GM23338 (cell line): ENCODE results near the gene GDI2. TPM values are rescaled to one million over a fixed set of nuclear protein-coding genes. Genes with fewer than 3 reads are reported as not detected.

ENCODE experiments used
- ATAC-seq: fragments of 200-7000 bp; cut with Tn5 transposase; 3 replicates; pipeline ENCODE4 v1.9.1; 2020
- DNase-seq: peaks from one replicate; pipeline ENCODE4 v3.0.0-alpha.2; 2015; ENCODE audit warnings: low spot score
- H2AFZ ChIP-seq: fragments of 200-600 bp; sonication (generic); 2 replicates; pipeline ENCODE4 v1.8.0; 2016; ENCODE audit warnings: antibody characterized with exemption, mild to moderate bottlenecking, moderate library complexity
- H3F3A ChIP-seq: fragments of 200-600 bp; sonication (generic); replicated peaks from 2 replicates; pipeline ENCODE4 v1.8.0; 2017; ENCODE audit warnings: antibody characterized with exemption, mixed run types, low read depth
- H3K27ac ChIP-seq: fragments of 200-600 bp; sonication (generic); 2 replicates; pipeline ENCODE4 v1.6.1; 2016; ENCODE audit warnings: low read depth
- H3K27me3 ChIP-seq: fragments of 200-600 bp; sonication (generic); 2 replicates; pipeline ENCODE4 v1.8.0; 2016; ENCODE audit warnings: mild to moderate bottlenecking, mixed run types, moderate library complexity; ENCODE audit not compliant: insufficient read depth
- H3K36me3 ChIP-seq: fragments of 200-600 bp; sonication (generic); 2 replicates; pipeline ENCODE4 v1.8.0; 2016; ENCODE audit warnings: mild to moderate bottlenecking; ENCODE audit not compliant: insufficient read depth
- H3K4me1 ChIP-seq: fragments of 200-600 bp; sonication (generic); 2 replicates; pipeline ENCODE4 v1.8.0; 2016; ENCODE audit warnings: mild to moderate bottlenecking, moderate library complexity; ENCODE audit not compliant: insufficient read depth
- H3K4me2 ChIP-seq: fragments of 200-600 bp; sonication (generic); 2 replicates; pipeline ENCODE4 v1.7.1; 2017; ENCODE audit warnings: mixed run types
- H3K4me3 ChIP-seq: fragments of 200-600 bp; sonication (generic); 2 replicates; pipeline ENCODE4 v1.6.1; 2016; ENCODE audit warnings: mixed run types
- H3K79me2 ChIP-seq: fragments of 200-600 bp; sonication (generic); replicated peaks from 2 replicates; pipeline ENCODE4 v1.8.0; 2017; ENCODE audit warnings: mild to moderate bottlenecking; ENCODE audit not compliant: insufficient read depth
- H3K9me2 ChIP-seq: fragments of 200-600 bp; sonication (generic); 2 replicates; pipeline ENCODE4 v1.8.0; 2017; ENCODE audit not compliant: insufficient read depth
- H4K20me1 ChIP-seq: fragments of 200-600 bp; sonication (generic); replicated peaks from 2 replicates; pipeline ENCODE4 v1.8.0; 2017; ENCODE audit warnings: mild to moderate bottlenecking; ENCODE audit not compliant: insufficient read depth
- H3K27ac Mint-ChIP-seq: 2 replicates; pipeline ENCODE4 v1.8.0; 2020; ENCODE audit warnings: inconsistent platforms, mild to moderate bottlenecking, moderate library complexity, mixed read lengths
- H3K27me3 Mint-ChIP-seq: 3 replicates; pipeline ENCODE4 v1.8.0; 2022; ENCODE audit warnings: low read depth, mild to moderate bottlenecking, moderate library complexity, mixed read lengths, inconsistent platforms; ENCODE audit not compliant: insufficient read depth, poor library complexity
- H3K36me3 Mint-ChIP-seq: 3 replicates; pipeline ENCODE4 v1.8.0; 2021; ENCODE audit warnings: low read depth, mild to moderate bottlenecking, inconsistent platforms, moderate library complexity, mixed read lengths
- H3K4me1 Mint-ChIP-seq: 3 replicates; pipeline ENCODE4 v1.8.0; 2020; ENCODE audit warnings: mild to moderate bottlenecking, inconsistent platforms, mixed read lengths
- H3K4me3 Mint-ChIP-seq: 3 replicates; pipeline ENCODE4 v1.8.0; 2021; ENCODE audit warnings: moderate library complexity, mild to moderate bottlenecking, inconsistent platforms, mixed read lengths
- H3K9me3 Mint-ChIP-seq: 3 replicates; pipeline ENCODE4 v1.8.0; 2020; ENCODE audit warnings: moderate library complexity, mild to moderate bottlenecking, inconsistent platforms, mixed read lengths
- CREB1 ChIP-seq: fragments of 250-450 bp; sonication (Bioruptor Pico); IDR thresholded peaks from 2 replicates; pipeline ENCODE4 v1.5.0; 2020; ENCODE audit warnings: low read depth, mild to moderate bottlenecking, moderate library complexity
- NANOG ChIP-seq: IDR thresholded peaks from 2 replicates; pipeline ENCODE4 v1.6.1; 2016; ENCODE audit warnings: antibody characterized with exemption, borderline replicate concordance
- REST ChIP-seq: IDR thresholded peaks from one replicate; pipeline ENCODE4 v1.6.1; 2018; ENCODE audit warnings: antibody characterized with exemption; ENCODE audit not compliant: unreplicated experiment
- polyA plus RNA-seq: library from polyadenylated mRNA; unstranded; fragments of >200 nt; fragmentation: Nextera tagmentation; extraction: Ambion mirVana; gene quantifications from 2 replicates; pipeline ENCODE4 v1.2.1, GENCODE V29; 2016
- total RNA-seq: library from RNA; depleted of rRNA; stranded (reverse); fragments of >200 nt; shearing (Covaris generic); gene quantifications from 2 replicates; pipeline ENCODE4 v1.2.3, GENCODE V29; 2014
- TF ChIP-seq, protein P1 (sequence below): IDR thresholded peaks from 2 replicates; pipeline ENCODE4 v1.6.1; 2016; ENCODE audit warnings: antibody characterized with exemption
- TF ChIP-seq, protein P2 (sequence below): fragments of 250-450 bp; sonication (Bioruptor Pico); IDR thresholded peaks from 2 replicates; pipeline ENCODE4 v1.5.0; 2020; ENCODE audit warnings: mild to moderate bottlenecking, moderate library complexity

GDI2 gene
- total and polyA plus RNA-seq, 2 experiments from 2014 or later: 269 to 505 TPM

DNA sequence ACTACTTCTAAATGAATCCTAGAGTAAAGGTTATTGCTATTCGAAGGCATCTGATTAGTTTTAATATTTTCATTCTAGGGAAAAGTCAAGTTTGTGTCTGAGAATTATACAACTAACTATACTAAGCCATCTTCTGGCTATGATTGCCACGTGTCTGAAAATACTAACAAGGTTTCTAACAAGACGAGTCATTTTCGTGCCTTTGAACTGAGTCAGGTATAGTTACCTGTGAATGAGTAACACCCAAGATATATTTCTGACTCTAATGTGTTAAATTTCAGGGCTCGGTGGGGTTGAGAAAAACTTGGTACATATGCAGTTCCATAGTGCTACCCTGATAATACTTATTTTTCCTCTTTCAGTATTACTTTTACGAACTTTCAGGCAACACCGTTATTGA is 93.1 kb downstream of the GDI2 start:
- Mint-ChIP-seq H3K27ac (no peak overlapping the region), H3K4me1 (no peaks in the 10 kb centered on the region; the same call in 2 of the 3 replicates), H3K36me3 (peaks cover 17% of the 10 kb centered on the region; the same call in 2 of the 3 replicates), H3K27me3 (no peaks in the 10 kb centered on the region), H3K4me3 (no peak overlapping the region), H3K9me3 (no peaks in the 10 kb centered on the region)
- Histone ChIP-seq H3K79me2 (peaks cover 36% of the 10 kb centered on the region), H3K4me1 (no peaks in the 10 kb centered on the region), H3K4me2 (no peak overlapping the region), H3K4me3 (no peak overlapping the region), H3K9me2 (no peaks in the 10 kb centered on the region), H3K27ac (no peak overlapping the region), H2AFZ (no peak overlapping the region), H4K20me1 (peaks cover 3% of the 10 kb centered on the region; the same call in 1 of the 2 replicates), H3F3A (no peaks in the 10 kb centered on the region), H3K36me3 (peaks cover 3% of the 10 kb centered on the region; the same call in 1 of the 2 replicates), H3K27me3 (no peaks in the 10 kb centered on the region)
- TF ChIP-seq, protein P1, sequence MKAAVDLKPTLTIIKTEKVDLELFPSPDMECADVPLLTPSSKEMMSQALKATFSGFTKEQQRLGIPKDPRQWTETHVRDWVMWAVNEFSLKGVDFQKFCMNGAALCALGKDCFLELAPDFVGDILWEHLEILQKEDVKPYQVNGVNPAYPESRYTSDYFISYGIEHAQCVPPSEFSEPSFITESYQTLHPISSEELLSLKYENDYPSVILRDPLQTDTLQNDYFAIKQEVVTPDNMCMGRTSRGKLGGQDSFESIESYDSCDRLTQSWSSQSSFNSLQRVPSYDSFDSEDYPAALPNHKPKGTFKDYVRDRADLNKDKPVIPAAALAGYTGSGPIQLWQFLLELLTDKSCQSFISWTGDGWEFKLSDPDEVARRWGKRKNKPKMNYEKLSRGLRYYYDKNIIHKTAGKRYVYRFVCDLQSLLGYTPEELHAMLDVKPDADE: no peak
- TF ChIP-seq REST: no peak
- no peak for TF ChIP-seq CREB1 (CRISPR knock-in tag)
- no peak for TF ChIP-seq NANOG
- no peak for ATAC-seq
- DNase-seq: no peak

DNA sequence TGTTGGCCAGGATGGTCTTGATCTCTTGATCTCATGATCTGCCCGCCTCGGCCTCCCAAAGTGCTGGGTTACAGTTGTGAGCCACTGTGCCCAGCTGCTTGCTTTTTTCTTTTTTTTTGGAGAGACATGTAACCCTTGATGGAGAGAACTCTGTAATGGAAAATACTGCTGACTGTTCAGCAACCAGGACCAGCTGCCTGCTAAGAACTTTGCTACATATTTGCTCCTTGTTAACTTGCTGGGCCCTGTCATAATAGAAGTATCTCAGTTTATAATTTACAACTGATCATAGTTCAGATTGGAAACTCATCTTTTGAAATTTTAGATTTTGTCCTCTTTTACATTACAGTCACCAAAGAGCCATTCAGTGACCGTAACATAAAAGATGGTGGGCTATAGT is 93.7 kb downstream of the GDI2 start:
- Histone ChIP-seq H3K27ac (no peak overlapping the region), H3K9me2 (no peaks in the 10 kb centered on the region), H3K79me2 (peaks cover 40% of the 10 kb centered on the region), H3K36me3 (peaks cover 3% of the 10 kb centered on the region; the same call in 1 of the 2 replicates), H4K20me1 (peaks cover 5% of the 10 kb centered on the region; the same call in 1 of the 2 replicates), H2AFZ (no peak overlapping the region), H3K4me3 (no peak overlapping the region), H3K4me1 (no peaks in the 10 kb centered on the region), H3F3A (no peaks in the 10 kb centered on the region), H3K4me2 (no peak overlapping the region), H3K27me3 (no peaks in the 10 kb centered on the region)
- H3K27ac Mint-ChIP-seq: no peak overlapping the region; the same call in 1 of the 2 replicates
- no peak for ATAC-seq
- no peak overlapping the region for H3K4me3 Mint-ChIP-seq
- peaks cover 14% of the 10 kb centered on the region; the same call in 2 of the 3 replicates for H3K36me3 Mint-ChIP-seq
- no peaks in the 10 kb centered on the region for H3K9me3 Mint-ChIP-seq
- H3K27me3 Mint-ChIP-seq: no peaks in the 10 kb centered on the region
- DNase-seq: no peak
- TF ChIP-seq CREB1 (CRISPR knock-in tag): no peak
- TF ChIP-seq, protein P2, sequence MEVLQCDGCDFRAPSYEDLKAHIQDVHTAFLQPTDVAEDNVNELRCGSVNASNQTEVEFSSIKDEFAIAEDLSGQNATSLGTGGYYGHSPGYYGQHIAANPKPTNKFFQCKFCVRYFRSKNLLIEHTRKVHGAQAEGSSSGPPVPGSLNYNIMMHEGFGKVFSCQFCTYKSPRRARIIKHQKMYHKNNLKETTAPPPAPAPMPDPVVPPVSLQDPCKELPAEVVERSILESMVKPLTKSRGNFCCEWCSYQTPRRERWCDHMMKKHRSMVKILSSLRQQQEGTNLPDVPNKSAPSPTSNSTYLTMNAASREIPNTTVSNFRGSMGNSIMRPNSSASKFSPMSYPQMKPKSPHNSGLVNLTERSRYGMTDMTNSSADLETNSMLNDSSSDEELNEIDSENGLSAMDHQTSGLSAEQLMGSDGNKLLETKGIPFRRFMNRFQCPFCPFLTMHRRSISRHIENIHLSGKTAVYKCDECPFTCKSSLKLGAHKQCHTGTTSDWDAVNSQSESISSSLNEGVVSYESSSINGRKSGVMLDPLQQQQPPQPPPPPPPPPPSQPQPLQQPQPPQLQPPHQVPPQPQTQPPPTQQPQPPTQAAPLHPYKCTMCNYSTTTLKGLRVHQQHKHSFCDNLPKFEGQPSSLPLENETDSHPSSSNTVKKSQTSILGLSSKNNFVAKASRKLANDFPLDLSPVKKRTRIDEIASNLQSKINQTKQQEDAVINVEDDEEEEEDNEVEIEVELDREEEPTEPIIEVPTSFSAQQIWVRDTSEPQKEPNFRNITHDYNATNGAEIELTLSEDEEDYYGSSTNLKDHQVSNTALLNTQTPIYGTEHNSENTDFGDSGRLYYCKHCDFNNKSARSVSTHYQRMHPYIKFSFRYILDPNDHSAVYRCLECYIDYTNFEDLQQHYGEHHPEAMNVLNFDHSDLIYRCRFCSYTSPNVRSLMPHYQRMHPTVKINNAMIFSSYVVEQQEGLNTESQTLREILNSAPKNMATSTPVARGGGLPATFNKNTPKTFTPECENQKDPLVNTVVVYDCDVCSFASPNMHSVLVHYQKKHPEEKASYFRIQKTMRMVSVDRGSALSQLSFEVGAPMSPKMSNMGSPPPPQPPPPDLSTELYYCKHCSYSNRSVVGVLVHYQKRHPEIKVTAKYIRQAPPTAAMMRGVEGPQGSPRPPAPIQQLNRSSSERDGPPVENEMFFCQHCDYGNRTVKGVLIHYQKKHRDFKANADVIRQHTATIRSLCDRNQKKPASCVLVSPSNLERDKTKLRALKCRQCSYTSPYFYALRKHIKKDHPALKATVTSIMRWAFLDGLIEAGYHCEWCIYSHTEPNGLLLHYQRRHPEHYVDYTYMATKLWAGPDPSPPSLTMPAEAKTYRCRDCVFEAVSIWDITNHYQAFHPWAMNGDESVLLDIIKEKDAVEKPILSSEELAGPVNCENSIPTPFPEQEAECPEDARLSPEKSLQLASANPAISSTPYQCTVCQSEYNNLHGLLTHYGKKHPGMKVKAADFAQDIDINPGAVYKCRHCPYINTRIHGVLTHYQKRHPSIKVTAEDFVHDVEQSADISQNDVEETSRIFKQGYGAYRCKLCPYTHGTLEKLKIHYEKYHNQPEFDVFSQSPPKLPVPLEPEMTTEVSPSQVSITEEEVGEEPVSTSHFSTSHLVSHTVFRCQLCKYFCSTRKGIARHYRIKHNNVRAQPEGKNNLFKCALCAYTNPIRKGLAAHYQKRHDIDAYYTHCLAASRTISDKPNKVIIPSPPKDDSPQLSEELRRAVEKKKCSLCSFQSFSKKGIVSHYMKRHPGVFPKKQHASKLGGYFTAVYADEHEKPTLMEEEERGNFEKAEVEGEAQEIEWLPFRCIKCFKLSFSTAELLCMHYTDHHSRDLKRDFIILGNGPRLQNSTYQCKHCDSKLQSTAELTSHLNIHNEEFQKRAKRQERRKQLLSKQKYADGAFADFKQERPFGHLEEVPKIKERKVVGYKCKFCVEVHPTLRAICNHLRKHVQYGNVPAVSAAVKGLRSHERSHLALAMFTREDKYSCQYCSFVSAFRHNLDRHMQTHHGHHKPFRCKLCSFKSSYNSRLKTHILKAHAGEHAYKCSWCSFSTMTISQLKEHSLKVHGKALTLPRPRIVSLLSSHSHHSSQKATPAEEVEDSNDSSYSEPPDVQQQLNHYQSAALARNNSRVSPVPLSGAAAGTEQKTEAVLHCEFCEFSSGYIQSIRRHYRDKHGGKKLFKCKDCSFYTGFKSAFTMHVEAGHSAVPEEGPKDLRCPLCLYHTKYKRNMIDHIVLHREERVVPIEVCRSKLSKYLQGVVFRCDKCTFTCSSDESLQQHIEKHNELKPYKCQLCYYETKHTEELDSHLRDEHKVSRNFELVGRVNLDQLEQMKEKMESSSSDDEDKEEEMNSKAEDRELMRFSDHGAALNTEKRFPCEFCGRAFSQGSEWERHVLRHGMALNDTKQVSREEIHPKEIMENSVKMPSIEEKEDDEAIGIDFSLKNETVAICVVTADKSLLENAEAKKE (CRISPR knock-in tag): no peak
- H3K4me1 Mint-ChIP-seq: peaks cover 4% of the 10 kb centered on the region; the same call in 2 of the 3 replicates
